ENCODE data around the gene FOXJ1. TPM values are rescaled to one million over a fixed set of nuclear protein-coding genes. Genes with fewer than 3 reads are reported as not detected.

Gene FOXJ1
- total RNA-seq, 1 donor from 2014 or later, result 0.48 TPM

- DNase-seq (ENCODE audit: low spot score), result no peak
Measured at GRCh38 chr17:76091526-76092286, 49.3 kb downstream of the FOXJ1 start.

DNA sequence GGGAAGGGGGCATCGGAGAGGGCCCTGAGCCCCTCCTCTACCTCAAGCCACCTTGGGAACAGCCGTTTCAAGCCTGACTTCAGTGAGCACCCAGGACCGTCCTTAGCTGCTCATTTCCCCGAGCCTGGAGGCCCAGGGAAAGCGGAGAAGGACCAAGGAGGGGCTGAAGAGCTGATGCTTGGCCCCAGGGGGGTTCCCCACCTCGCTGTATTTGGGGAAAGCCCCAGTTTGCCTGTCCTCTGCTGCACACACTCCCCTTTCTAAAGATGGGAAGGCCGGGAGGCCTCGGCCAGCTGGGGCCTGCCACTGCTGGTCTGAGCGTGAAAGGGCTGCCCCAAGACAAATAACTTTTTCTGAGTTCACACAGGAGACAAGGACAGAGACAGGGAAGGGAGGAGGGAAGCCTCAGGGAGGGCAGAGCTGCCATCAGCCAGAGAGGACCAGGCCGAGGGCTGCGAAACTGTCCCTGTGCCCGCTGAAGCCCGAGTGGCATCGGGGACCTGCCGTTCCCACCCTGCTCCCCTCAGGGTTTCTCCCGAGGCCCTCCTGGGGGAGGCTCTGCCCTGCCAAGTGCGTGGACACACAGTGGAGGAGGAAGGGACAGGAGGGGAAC lies 50.4 kb downstream of the FOXJ1 start:
- no peak for DNase-seq (ENCODE audit: low spot score)

DNA sequence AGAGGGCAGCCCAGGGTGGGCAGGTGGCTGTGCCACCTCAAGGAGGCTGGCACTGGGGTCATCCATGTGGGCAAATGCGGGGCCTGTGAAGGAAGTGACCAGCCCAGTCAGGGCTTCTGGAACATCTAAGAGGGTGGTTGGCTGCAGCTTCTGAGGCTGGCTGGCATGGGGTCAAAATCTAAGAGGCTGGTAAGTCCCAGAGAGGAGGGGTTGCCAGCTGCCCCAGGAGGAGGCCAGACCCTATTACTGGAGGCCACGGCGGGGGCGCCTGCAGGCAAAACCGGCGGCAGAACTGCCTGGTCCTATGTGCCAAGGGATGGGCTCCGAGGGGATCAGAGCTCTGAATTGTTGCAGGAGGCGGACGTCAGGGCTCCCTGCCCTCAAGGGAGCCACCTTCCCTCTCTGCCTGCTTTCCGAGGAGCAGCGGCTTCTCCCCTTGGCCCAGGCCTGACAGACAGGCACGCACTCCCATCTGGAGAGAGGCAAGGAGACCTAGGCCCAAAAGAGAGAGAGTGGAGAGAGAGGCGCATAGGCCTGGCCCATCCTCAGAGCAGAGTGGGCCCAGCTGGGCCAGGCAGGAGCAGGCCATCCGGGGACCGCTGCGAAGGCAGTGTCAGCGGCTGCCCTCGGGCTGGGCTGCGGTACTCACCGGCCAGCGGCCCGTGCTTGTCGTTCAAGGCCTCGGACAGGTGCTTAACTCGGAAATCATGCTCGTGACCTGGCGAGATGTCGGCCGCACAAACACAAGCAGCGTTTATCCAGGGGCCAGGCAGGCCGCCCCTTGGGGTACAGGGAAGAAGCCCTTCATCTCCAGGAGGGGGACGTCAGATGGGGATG lies 51.1 kb downstream of the FOXJ1 start:
- DNase-seq (ENCODE audit: low spot score), result no peak

- no peak for DNase-seq (ENCODE audit: low spot score)
Measured at GRCh38 chr17:76088868-76089576, 52.0 kb downstream of the FOXJ1 start.

GRCh38 chr17:76088041-76088867 lies 52.8 kb downstream of the FOXJ1 start:
- no peak for DNase-seq (ENCODE audit: low spot score)

DNA sequence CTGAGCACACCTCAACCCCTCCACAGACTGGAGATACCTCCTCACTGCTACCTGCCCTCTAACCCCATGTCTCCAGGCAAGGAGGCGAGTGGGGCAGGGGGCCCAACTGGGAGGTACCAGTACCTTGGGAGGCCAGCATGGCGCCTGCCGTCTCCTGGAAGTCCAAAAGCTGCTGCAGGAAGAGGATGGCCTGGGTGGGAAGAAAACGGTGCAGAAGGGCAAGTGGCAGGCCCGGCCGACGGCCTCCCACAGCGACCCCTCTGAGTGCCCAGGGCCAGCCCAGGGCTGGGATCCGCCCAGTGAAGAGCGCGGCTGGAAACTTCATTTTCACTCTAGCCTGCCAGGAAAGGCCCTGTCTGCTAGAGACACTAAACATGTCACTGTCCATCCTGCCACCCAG lies 53.5 kb downstream of the FOXJ1 start:
- no peak for DNase-seq (ENCODE audit: low spot score)

DNA sequence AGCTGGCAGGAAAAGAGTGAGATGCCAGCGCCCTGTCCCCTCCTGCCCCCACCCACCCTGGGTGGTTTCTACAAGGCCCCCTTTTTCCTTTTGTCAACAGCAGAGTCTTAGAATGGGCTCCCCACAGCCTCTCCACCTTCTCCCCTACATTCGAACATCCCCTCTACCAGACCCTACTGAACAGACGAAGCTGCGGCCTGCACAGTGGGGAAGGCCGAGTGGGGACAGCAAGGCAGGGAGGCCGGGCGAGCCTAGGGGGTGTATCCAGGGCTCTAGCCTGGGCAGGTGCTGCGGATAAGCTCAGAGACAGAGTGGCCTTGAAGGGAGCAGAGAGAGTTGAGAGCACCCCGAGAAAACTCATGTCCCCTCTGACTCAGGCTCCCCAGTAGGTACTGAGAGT lies 54.7 kb downstream of the FOXJ1 start:
- no peak for DNase-seq (ENCODE audit: low spot score)

Other genes with a start within 250 kb of the FOXJ1 start
- gene TRIM65, start 244.3 kb downstream of the FOXJ1 start, total RNA-seq (ENCODE audit: insufficient read depth, low replicate concordance), result 13.0 TPM
- 34.2 TPM for gene MRPL38, start 236.4 kb downstream of the FOXJ1 start, total RNA-seq (ENCODE audit: insufficient read depth, low replicate concordance)
- 6.7 TPM for gene FBF1, start 200.2 kb downstream of the FOXJ1 start, total RNA-seq (ENCODE audit: insufficient read depth, low replicate concordance)
- 53.0 TPM for gene ACOX1, start 162.1 kb downstream of the FOXJ1 start, total RNA-seq (ENCODE audit: insufficient read depth, low replicate concordance)
- gene TEN1, start 162.0 kb downstream of the FOXJ1 start, total RNA-seq (ENCODE audit: insufficient read depth, low replicate concordance), result not detected
- not detected for gene CDK3, start 140.4 kb downstream of the FOXJ1 start, total RNA-seq (ENCODE audit: insufficient read depth, low replicate concordance)
- 13.7 TPM for gene EVPL, start 113.9 kb downstream of the FOXJ1 start, total RNA-seq (ENCODE audit: insufficient read depth, low replicate concordance)
- gene SRP68, start 68.7 kb downstream of the FOXJ1 start, total RNA-seq (ENCODE audit: insufficient read depth, low replicate concordance), result 18.3 TPM
- gene GALR2, start 66.5 kb downstream of the FOXJ1 start, total RNA-seq (ENCODE audit: insufficient read depth, low replicate concordance), result 6.7 TPM
- gene ZACN, start 62.1 kb downstream of the FOXJ1 start, total RNA-seq (ENCODE audit: insufficient read depth, low replicate concordance), result 1.7 TPM
- 64.5 TPM for gene EXOC7, start 37.5 kb downstream of the FOXJ1 start, total RNA-seq (ENCODE audit: insufficient read depth, low replicate concordance)
- gene RNF157, start 99.2 kb upstream of the FOXJ1 start, total RNA-seq (ENCODE audit: insufficient read depth, low replicate concordance), result 0.96 TPM
- 8.2 TPM for gene UBALD2, start 124.1 kb upstream of the FOXJ1 start, total RNA-seq (ENCODE audit: insufficient read depth, low replicate concordance)
- gene QRICH2, start 167.0 kb upstream of the FOXJ1 start, total RNA-seq (ENCODE audit: insufficient read depth, low replicate concordance), result 0.48 TPM
- gene PRPSAP1, start 212.7 kb upstream of the FOXJ1 start, total RNA-seq (ENCODE audit: insufficient read depth, low replicate concordance), result 30.8 TPM
- gene SPHK1, start 243.4 kb upstream of the FOXJ1 start, total RNA-seq (ENCODE audit: insufficient read depth, low replicate concordance), result 2.9 TPM

Measured in umbilical cord (tissue), 2 donors.